GM12878 (cell line): ENCODE results near the gene MYD88. TPM values are rescaled to one million over a fixed set of nuclear protein-coding genes. Genes with fewer than 3 reads are reported as not detected.

Source experiments
- ATAC-seq: fragments of 200-7000 bp; cut with Tn5 transposase; 3 replicates; pipeline ENCODE4 v1.9.1; 2020; ENCODE audit warnings: mild to moderate bottlenecking, moderate library complexity
- BruUV-seq: library from RNA; stranded (reverse); fragments of 400-500 nt; replicated peaks from 2 replicates; lab custom pipeline; 2021; lab: Mats Ljungman, UMichigan
- CTCF ChIA-PET: fragments of 300-600 bp; sonication (Branson Sonifier 250); formaldehyde crosslinking; extraction: SDS; loops from one replicate; lab custom pipeline; 2021; ENCODE audit warnings: inconsistent platforms; lab: Yijun Ruan, JAX
- POLR2A ChIA-PET: fragments of 350-600 bp; formaldehyde crosslinking; extraction: SDS; loops from one replicate; lab custom pipeline; 2021; ENCODE audit warnings: inconsistent platforms; lab: Charles Lee
- RAD21 ChIA-PET: fragments of 300-600 bp; sonication (Branson Sonifier 250); formaldehyde crosslinking; loops from one replicate; lab custom pipeline; 2023; ENCODE audit warnings: antibody characterized with exemption; ENCODE audit not compliant: unreplicated experiment; lab: Charles Lee
- SMC1A ChIA-PET: fragments of 300-600 bp; sonication (Branson Sonifier 250); formaldehyde crosslinking; loops from one replicate; lab custom pipeline; 2023; ENCODE audit not compliant: unreplicated experiment, uncharacterized antibody; lab: Charles Lee
- DNase-seq: peaks from one replicate; pipeline ENCODE4 v3.0.0-alpha.2; 2011; ENCODE audit warnings: low read depth, low spot score
- FAIRE-seq: peaks from 3 replicates; lab custom pipeline; 2011; peaks lifted over from hg19 to GRCh38; lab: Jason Lieb, UNC
- H2AFZ ChIP-seq: 2 replicates; pipeline ENCODE4 v1.6.0; 2011; ENCODE audit warnings: low read depth, low read length, control low read depth; ENCODE audit not compliant: control insufficient read depth
- H3K27ac ChIP-seq: 2 replicates; pipeline ENCODE4 v1.5.1; 2011; ENCODE audit warnings: control low read depth; ENCODE audit not compliant: control insufficient read depth, insufficient read depth
- H3K27me3 ChIP-seq, 2 experiments: replicated peaks in 1 of 2; 2 replicates each; pipeline versions ENCODE4 v1.6.0 to v1.6.1; 2011; ENCODE audit warnings: low read length in 1 of 2; ENCODE audit not compliant: control insufficient read depth in 2 of 2, insufficient read depth in 2 of 2
- H3K36me3 ChIP-seq, 2 experiments: 2 replicates each; pipeline ENCODE4 v1.5.1; 2011; ENCODE audit warnings: low read length in 1 of 2; ENCODE audit not compliant: control insufficient read depth in 2 of 2, insufficient read depth in 2 of 2
- H3K4me1 ChIP-seq: 2 replicates; pipeline ENCODE4 v1.6.1; 2011; ENCODE audit warnings: mild to moderate bottlenecking, low read length, moderate library complexity, mixed read lengths; ENCODE audit not compliant: control insufficient read depth, insufficient read depth
- H3K4me2 ChIP-seq: 2 replicates; pipeline ENCODE4 v1.6.0; 2011; ENCODE audit warnings: control low read depth; ENCODE audit not compliant: control insufficient read depth, insufficient read depth
- H3K4me3 ChIP-seq: fragments of 200-600 bp; sonication (generic); 2 replicates; pipeline ENCODE4 v1.5.1; 2016
- H3K79me2 ChIP-seq: 2 replicates; pipeline ENCODE4 v1.6.0; 2011; ENCODE audit warnings: low read length; ENCODE audit not compliant: control insufficient read depth, insufficient read depth
- H3K9ac ChIP-seq: 2 replicates; pipeline ENCODE4 v1.8.0; 2011; ENCODE audit warnings: low read length, control low read depth, mixed read lengths; ENCODE audit not compliant: control insufficient read depth, insufficient read depth
- H3K9me3 ChIP-seq: replicated peaks from 3 replicates; pipeline ENCODE4 v1.5.1; 2011; ENCODE audit warnings: mild to moderate bottlenecking, low read length; ENCODE audit not compliant: control insufficient read depth, insufficient read depth
- H4K20me1 ChIP-seq: 2 replicates; pipeline ENCODE4 v1.6.0; 2011; ENCODE audit not compliant: control insufficient read depth, insufficient read depth
- ASH2L ChIP-seq: fragments of 300-600, 200-600 bp; sonication (generic); IDR thresholded peaks from 2 replicates; pipeline ENCODE4 v1.6.1; 2017; ENCODE audit warnings: low read depth, mild to moderate bottlenecking, borderline replicate concordance
- CHD1 ChIP-seq: IDR thresholded peaks from 2 replicates; pipeline ENCODE4 v1.6.1; 2012; ENCODE audit warnings: low read depth, low read length, improper control_type of control experiment
- CHD2 ChIP-seq: IDR thresholded peaks from 2 replicates; pipeline ENCODE4 v1.6.1; 2011; ENCODE audit warnings: low read depth, low read length, improper control_type of control experiment, borderline replicate concordance
- HDAC6 ChIP-seq: fragments of 200-600 bp; sonication (generic); IDR thresholded peaks from one replicate; pipeline ENCODE4 v1.8.0; 2017; ENCODE audit warnings: antibody characterized with exemption; ENCODE audit not compliant: unreplicated experiment
- NKRF ChIP-seq: fragments of 450-650 bp; conservative IDR thresholded peaks from 2 replicates; pipeline ENCODE4 v1.6.1; 2017; ENCODE audit warnings: mild to moderate bottlenecking, moderate library complexity
- POLR2A ChIP-seq: IDR thresholded peaks from 2 replicates; pipeline ENCODE4 v1.6.1; 2011; ENCODE audit warnings: low read depth, mild to moderate bottlenecking, low read length
- TBL1XR1 ChIP-seq: IDR thresholded peaks from 2 replicates; pipeline ENCODE4 v1.6.1; 2012; ENCODE audit warnings: low read depth, low read length, improper control_type of control experiment
- YY1 ChIP-seq: IDR thresholded peaks from 2 replicates; pipeline ENCODE4 v1.6.1; 2011; ENCODE audit warnings: low read depth, mild to moderate bottlenecking, low read length
- WGBS: methylation state at CpG from one replicate; pipeline ENCODE4 v1.1.6; 2016; ENCODE audit warnings: low lambda C conversion rate; ENCODE audit not compliant: insufficient replicate concordance, insufficient coverage; ENCODE audit errors: missing lambda C conversion rate; 5-methylcytosine and 5-hydroxymethylcytosine counted together
- in situ Hi-C: fragments of 300-500 bp; cut with MboI; formaldehyde crosslinking; loops from 9 replicates; pipeline ENCODE4 v1.14.3; 2018; ENCODE audit warnings: mixed read lengths
- intact Hi-C: fragments of 100-400 bp; cut with micrococcal nuclease; formaldehyde crosslinking; loops from one replicate; pipeline ENCODE4 v1.14.2; 2022; ENCODE audit not compliant: unreplicated experiment
- polyA plus RNA-seq, 11 experiments: library from polyadenylated mRNA; depleted of rRNA in 4 of 11; unstranded in 6 of 11; stranded (reverse) in 5 of 11; fragments of >200 nt; fragmentation: Nextera tagmentation in 4 of 11; fragmentation: Illumina TruSeq in 1 of 11; extraction: Ambion mirVana in 4 of 11; extraction: Trizol in 1 of 11; gene quantifications; 1 replicate in 1 of 11; 2 replicates in 10 of 11; pipeline versions ENCODE4 v1.2.1 to v1.2.3, GENCODE V29; 2011 to 2016; ENCODE audit warnings: inconsistent platforms in 2 of 11, missing spikeins in 2 of 11, low read depth in 1 of 11
- total RNA-seq, 4 experiments: library from RNA; depleted of rRNA in 3 of 4; stranded (reverse); fragments of >200 nt in 3 of 4; fragmentation: Illumina TruSeq in 1 of 4; extraction: Trizol in 1 of 4; gene quantifications; 2 replicates each; pipeline versions ENCODE4 v1.2.1 to v1.2.3, GENCODE V29; 2013 to 2021

The MYD88 gene
- total and polyA plus RNA-seq, 10 of the 15 experiments (the other 5 are each of a cell fraction or from before 2014, with no cell fraction given), result 5.5 to 84.8 (median 67.5) TPM

- no peaks in the 10 kb centered on the region for H4K20me1 ChIP-seq
- no peaks in the 10 kb centered on the region for H3K9me3 ChIP-seq
- FAIRE-seq (no peak), ATAC-seq (no peak), DNase-seq (no peak)
- no peak overlapping the region for H3K4me2 ChIP-seq
- H3K4me1 ChIP-seq, result no peaks in the 10 kb centered on the region
- H3K36me3 ChIP-seq, result peaks cover 22 to 32% of the 10 kb centered on the region in 2 experiments; a peak in 3 of 4 replicates
- 91% methylated on average over 9 of the region's 9 CpGs for WGBS
- BruUV-seq, result no TSS peak
- RAD21 ChIA-PET, result no interaction called here
- intact Hi-C loops, result no loop called here
- no peak for TF ChIP-seq CHD1
- no peak for TF ChIP-seq HDAC6
- TF ChIP-seq ASH2L, result no peak
- no peak for TF ChIP-seq TBL1XR1
- TF ChIP-seq CHD2, result no peak
- TF ChIP-seq YY1, result no peak
- TF ChIP-seq NKRF, result no peak
- TF ChIP-seq POLR2A, result no peak
- H3K27ac ChIP-seq, result no peak overlapping the region
- no peak overlapping the region for H3K9ac ChIP-seq
- no peaks in the 10 kb centered on the region for H3K79me2 ChIP-seq
- no peaks in the 10 kb centered on the region for H3K27me3 ChIP-seq
- H2AFZ ChIP-seq, result no peak overlapping the region
- in situ Hi-C loops, result no loop called here
- CTCF ChIA-PET, result no interaction called here
- H3K4me3 ChIP-seq, result no peak overlapping the region
- SMC1A ChIA-PET, result no interaction called here
- POLR2A ChIA-PET, result no interaction called here
Observed at GRCh38 chr3:38122712-38123290, 15.7 kb upstream of the MYD88 start.
